IPS-11a (cell line): ENCODE results near the gene BPTF.
"Not testable (repeated sequence)": the region's sequence is repeated elsewhere in the genome, so short reads cannot be mapped to it uniquely, and the experiment has no call there.

Source experiments
- H3K4me3 ChIP-seq: one replicate; pipeline ENCODE4 v1.5.1; 2013; ENCODE audit warnings: low read depth, low read length, control low read depth

The BPTF gene

DNA sequence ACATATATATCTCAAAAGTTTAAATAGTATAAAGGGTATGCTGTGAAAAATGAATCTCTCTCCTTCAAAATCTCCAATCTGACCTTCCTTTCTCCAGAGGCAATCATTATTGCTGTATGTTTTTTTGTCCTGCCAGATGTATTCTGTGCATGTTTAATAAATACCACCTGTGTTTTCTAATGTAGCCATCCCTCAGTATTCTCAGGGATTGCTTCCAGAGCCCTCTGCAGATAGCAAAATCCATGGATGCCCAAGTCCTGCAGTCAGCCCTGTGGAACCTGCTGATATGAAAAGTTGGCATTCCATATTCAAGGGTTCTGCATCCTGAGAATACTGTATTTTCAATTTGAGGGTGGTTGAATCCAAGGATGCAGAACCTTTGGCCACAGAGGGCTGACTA is 42.9 kb downstream of the BPTF start:
- H3K4me3 ChIP-seq = no peak overlapping the region

DNA sequence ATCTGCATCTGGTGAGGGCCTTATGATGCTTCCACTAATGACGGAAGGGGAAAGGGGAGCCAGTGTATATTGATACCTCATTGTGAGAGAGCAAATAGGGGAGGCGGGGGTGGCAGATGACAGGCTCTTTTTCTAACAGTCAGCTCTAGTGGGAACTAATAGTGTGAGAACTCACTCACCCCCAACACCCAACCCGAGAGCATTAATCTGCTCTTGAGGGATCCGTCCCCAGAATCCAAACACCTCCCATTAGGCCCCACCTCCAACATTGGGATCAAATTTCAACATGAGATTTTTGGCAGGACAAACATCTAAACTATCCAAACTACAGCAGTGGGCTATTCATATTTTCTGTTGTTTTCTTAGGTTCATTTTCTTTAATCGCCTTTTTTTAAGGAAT is 54.4 kb downstream of the BPTF start:
- H3K4me3 ChIP-seq = no peak overlapping the region

DNA sequence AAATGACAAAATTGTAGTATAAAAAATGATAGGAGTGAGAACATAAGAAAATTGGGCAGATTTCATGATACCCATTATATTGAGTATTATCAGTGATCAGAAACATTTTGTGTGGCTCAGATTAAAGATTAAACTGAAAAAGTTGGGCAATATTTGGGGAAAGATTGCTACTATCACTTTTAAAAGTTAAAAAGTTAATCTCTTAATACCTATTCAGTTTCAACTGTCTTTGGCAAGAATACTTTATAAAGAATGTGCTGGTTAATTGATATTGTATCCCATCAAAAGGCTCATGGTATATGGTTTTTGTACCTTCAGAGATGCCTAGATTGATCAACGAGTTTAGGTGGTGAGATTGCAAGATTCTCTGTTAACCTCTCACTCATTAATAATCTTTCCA is 55.8 kb downstream of the BPTF start:
- H3K4me3 ChIP-seq = no peak overlapping the region

DNA sequence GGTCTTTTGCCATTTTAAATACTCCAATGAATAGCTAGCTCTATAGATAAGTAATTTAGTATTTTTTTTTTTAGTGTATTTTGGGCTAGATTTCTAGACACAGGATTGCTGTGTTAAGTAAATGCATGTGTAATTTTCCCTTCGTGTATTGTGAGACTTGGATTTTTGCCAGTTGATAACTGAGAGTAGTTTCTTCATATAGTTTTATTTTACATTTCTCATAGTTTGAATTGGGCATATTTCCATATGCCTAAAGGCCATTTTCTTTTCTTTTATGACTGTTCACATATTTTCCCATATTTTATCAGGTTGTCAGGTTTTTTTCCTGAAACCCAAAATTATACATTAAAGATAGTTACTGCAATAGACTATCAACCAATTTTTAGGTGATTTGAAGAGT is 59.4 kb downstream of the BPTF start:
- no peak overlapping the region for H3K4me3 ChIP-seq

DNA sequence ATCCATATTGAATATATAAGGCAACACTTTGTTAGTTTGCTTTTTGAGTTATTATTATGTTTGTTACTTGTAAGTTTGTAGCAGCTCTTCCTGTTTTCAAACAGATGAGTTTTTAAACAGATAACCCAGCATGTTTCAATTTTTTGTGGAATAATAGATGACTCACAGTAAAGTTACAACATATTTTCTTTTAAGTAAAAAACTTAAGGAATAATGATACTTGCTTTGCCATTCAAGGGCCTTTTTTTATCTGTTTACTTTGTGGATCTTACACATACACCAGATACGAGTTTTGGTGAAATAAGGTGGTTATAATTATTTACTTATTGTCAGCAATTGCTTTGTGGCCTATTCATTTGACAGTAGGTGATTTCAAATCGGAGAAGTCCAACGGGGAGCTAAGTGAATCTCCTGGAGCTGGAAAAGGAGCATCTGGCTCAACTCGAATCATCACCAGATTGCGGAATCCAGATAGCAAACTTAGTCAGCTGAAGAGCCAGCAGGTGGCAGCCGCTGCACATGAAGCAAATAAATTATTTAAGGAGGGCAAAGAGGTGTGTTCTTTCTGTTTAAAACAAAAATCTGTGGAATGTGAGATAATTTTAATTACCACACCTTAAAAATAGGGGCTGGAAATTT is 66.3 kb downstream of the BPTF start:
- no peak overlapping the region for H3K4me3 ChIP-seq

- no peak overlapping the region for H3K4me3 ChIP-seq
Observed at GRCh38 chr17:67902511-67903231, 77.4 kb downstream of the BPTF start.

DNA sequence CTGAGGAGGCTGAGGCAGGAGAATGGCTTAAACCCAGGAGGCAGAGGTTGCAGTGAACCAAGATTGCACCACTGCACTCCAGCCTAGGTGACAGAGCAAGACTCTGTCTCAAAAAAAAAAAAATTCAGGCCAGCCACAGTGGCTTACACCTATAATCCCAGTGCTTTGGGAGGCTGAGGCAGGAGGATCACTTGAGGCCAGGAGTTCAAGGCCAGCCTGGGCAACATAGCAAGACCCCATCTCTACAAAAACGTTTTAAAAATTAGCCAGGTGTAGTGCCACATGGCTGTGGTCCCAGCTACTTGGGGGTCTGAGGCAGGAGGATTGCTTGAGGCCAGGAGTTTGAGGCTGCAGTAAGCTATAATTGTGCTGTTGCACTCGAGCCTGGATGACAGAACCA is 80.0 kb downstream of the BPTF start:
- not testable (repeated sequence) for H3K4me3 ChIP-seq

- not testable (repeated sequence) for H3K4me3 ChIP-seq
Observed at GRCh38 chr17:67910117-67910803, 85.0 kb downstream of the BPTF start.

DNA sequence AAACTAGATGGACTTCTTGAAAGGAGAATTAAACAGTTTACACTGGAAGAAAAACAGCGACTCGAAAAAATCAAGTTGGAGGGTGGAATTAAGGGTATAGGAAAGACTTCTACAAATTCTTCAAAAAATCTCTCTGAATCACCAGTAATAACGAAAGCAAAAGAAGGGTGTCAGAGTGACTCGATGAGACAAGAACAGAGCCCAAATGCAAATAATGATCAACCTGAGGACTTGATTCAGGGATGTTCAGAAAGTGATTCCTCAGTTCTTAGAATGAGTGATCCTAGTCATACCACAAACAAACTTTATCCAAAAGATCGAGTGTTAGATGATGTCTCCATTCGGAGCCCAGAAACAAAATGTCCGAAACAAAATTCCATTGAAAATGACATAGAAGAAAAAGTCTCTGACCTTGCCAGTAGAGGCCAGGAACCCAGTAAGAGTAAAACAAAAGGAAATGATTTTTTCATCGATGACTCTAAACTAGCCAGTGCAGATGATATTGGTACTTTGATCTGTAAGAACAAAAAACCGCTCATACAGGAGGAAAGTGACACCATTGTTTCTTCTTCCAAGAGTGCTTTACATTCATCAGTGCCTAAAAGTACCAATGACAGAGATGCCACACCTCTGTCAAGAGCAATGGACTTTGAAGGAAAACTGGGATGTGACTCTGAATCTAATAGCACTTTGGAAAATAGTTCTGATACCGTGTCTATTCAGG is 85.9 kb downstream of the BPTF start:
- H3K4me3 ChIP-seq = no peak overlapping the region

- no peak overlapping the region for H3K4me3 ChIP-seq
Observed at GRCh38 chr17:67912088-67912487, 86.8 kb downstream of the BPTF start.

DNA sequence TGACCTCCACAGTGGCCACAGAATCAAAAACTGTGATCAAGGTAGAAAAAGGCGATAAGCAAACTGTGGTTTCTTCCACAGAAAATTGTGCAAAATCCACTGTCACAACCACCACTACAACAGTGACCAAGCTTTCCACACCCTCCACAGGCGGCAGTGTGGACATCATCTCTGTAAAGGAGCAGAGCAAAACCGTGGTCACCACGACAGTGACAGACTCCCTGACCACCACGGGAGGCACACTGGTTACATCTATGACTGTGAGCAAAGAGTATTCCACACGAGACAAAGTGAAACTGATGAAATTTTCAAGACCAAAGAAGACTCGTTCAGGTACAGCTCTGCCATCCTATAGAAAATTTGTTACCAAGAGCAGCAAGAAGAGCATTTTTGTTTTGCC is 87.4 kb downstream of the BPTF start:
- H3K4me3 ChIP-seq = no peak overlapping the region

DNA sequence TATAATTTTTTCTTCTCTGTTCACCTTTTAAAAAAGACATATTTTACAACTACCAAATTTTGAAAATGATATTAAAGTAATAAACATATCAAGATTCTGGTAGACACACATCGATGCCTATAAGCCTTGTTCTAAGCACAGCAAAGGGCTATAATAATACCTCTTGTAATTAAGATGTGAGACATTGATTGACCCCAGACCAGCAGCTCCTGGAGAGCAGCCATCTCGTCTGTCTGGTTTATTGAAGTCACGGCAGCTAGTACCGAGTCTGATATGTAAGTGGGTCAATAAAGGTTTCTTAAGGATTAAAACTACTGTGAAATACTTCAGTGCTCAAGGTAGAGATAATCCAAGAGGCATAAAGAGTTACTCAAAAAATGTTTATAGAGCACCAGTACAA is 94.9 kb downstream of the BPTF start:
- no peak overlapping the region for H3K4me3 ChIP-seq

DNA sequence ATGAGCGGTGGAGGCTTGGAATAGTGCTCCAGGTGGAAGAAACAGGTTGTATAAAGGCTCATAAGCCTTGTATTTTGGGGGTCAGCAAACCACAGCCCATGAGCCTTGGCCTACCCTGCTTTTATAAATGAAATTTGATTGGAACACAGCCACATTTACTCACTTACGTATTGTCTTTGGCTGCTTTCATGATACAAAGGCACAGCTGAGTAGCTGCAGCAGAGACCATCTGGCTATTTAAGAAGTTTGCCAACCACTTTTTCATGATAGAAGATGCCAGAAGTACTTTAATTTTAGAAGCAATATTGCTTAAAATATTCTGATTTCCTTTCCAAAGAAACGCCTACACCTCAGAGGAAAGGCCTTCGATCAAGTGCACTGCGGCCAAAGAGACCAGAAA is 97.2 kb downstream of the BPTF start:
- no peak overlapping the region for H3K4me3 ChIP-seq

GRCh38 chr17:67928842-67929241 is 103.5 kb downstream of the BPTF start:
- not testable (repeated sequence) for H3K4me3 ChIP-seq

DNA sequence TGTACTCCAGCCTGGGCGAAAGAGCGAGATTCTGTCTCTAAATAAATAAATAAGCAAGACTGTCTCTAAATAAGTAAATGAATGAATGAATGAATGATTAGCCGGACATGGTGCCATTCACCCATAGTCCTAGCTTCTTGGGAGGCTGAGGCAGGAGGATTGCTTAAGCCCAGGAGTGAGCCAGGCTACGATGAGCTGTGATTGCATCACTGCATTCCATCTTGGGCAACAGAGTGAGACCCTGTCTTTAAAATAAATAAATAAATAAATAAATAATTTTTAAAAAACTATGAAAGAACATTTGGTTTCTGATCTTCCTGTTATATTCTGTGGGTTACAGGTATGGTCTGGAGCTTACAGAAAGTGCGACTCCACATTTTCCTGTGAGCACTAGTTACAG is 105.9 kb downstream of the BPTF start:
- H3K4me3 ChIP-seq = no peak overlapping the region

GRCh38 chr17:67942810-67943209 is 117.5 kb downstream of the BPTF start:
- H3K4me3 ChIP-seq = no peak overlapping the region

DNA sequence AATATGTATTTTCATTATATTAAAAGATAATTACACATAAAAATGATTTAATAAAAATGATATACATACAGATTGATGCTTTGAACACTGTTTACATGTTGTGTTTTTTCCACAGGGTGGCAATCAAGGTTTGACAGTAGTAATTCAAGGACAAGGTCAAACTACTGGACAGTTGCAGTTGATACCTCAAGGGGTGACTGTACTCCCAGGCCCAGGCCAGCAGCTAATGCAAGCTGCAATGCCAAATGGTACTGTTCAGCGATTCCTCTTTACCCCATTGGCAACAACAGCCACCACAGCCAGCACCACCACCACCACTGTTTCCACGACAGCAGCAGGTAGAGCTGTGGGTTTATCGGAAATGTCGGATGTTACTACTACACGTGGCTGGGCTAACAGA is 118.7 kb downstream of the BPTF start:
- H3K4me3 ChIP-seq = no peak overlapping the region

DNA sequence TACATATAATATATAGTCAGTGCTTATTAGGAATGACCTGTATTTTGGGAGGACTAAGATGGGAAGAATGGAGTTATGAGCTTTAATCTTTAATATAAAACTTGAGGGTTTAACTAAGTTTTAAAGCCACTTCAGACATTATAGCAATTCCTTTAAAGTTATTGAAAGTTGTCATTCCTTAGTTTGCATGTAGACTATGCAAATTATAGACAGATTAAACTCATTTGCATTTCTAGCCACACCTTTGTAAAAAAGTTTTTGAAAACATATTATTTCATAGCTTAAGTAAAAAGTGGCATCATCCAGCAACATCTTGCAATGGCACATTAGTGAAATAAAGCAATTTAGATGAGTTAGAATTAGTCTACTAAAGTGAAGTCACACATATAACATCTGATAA is 121.2 kb downstream of the BPTF start:
- no peak overlapping the region for H3K4me3 ChIP-seq

DNA sequence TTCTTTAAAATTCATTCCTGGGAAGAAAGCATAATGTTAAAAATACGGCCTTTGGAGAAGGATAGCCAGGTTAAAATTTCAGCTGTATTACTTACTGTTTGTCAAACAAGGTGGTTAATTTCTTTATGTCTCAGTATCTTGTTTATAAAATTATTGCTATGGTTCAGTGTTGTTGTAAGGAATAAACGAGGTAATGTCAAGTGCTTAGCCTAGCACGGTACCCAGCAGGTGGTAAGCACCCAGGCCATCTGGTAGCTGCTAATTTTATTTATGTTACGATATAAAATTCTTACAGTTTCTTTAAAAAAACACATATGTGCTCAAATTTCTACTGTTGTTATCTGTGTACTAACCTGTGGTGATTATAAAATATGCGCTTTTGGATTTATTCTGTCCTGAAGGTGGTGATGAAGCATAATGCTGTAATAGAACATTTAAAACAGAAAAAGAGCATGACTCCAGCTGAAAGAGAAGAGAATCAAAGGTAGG is 122.1 kb downstream of the BPTF start:
- no peak overlapping the region for H3K4me3 ChIP-seq

DNA sequence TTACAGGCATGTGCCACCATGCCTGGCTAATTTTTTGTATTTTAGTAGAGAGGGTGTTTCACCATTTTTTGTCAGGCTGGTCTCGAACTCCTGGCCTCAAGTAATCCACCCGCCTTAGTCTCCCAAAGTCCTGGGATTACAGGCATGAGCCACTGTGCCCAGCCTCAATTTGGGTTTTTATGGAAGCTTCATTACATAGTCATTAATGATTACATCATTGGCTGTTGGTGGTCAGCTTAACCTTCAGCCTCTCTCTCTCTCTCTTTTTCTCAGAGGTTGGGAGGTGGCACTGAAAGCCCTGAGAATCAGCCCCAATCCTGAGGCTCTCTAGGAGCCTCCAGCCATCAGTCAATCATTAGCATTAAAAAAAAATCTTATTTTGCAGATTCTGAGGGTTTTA is 125.6 kb downstream of the BPTF start:
- H3K4me3 ChIP-seq = no peak overlapping the region

DNA sequence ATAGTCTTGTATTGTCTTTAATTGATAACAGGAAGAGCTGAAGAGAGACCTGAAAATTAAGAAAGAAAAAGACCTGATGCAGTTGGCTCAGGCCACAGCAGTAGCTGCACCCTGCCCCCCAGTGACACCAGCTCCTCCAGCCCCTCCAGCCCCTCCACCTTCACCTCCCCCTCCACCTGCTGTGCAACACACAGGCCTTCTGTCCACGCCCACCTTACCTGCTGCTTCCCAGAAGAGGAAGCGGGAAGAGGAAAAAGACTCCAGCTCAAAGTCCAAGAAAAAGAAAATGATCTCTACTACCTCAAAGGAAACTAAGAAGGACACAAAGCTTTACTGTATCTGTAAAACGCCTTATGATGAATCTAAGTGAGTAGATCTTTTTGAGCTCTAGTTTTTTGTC is 134.2 kb downstream of the BPTF start:
- no peak overlapping the region for H3K4me3 ChIP-seq

- H3K4me3 ChIP-seq = not testable (repeated sequence)
Observed at GRCh38 chr17:67960276-67960675, 135.0 kb downstream of the BPTF start.
